Prostate gland (tissue), 2 donors: ENCODE results near the gene CDC42. TPM values are rescaled to one million over a fixed set of nuclear protein-coding genes. Genes with fewer than 3 reads are reported as not detected.

Experiments used
- DNase-seq: peaks from one replicate; pipeline ENCODE4 v3.0.0-alpha.2; 2019; ENCODE audit warnings: low spot score
- H3K27ac ChIP-seq, 2 donors: fragments of 200-600 bp; sonication (generic); 2 replicates each; pipeline ENCODE4 v1.5.1; 2017 to 2019
- H3K27me3 ChIP-seq: fragments of 200-600 bp; sonication (generic); replicated peaks from 2 replicates; pipeline ENCODE4 v1.5.1; 2019; ENCODE audit not compliant: insufficient read depth
- H3K36me3 ChIP-seq, 2 donors: fragments of 200-600 bp; sonication (generic); 1 replicate in 1 of 2; 2 replicates in 1 of 2; pipeline versions ENCODE4 v1.5.1 to v1.8.1; 2017 to 2019
- H3K4me1 ChIP-seq: fragments of 200-600 bp; sonication (generic); replicated peaks from 2 replicates; pipeline ENCODE4 v1.5.1; 2019
- H3K4me3 ChIP-seq, 2 donors: fragments of 200-600 bp; sonication (generic); 2 replicates each; pipeline ENCODE4 v1.5.1; 2017 to 2019
- H3K9me3 ChIP-seq: fragments of 200-600 bp; sonication (generic); 2 replicates; pipeline ENCODE4 v1.5.1; 2017
- CTCF ChIP-seq, 4 experiments: fragments of 200-600 bp in 2 of 4; fragments of 450-650 bp in 2 of 4; sonication (generic) in 2 of 4; IDR thresholded peaks; 1 replicate in 3 of 4; 2 replicates in 1 of 4; pipeline ENCODE4 v1.5.1; 2016 to 2019; ENCODE audit warnings: antibody characterized with exemption in 4 of 4, mild to moderate bottlenecking in 2 of 4, moderate library complexity in 2 of 4
- POLR2A ChIP-seq: fragments of 450-650 bp; IDR thresholded peaks from one replicate; pipeline ENCODE4 v1.6.1; 2016; ENCODE audit warnings: antibody characterized with exemption, mild to moderate bottlenecking
- POLR2AphosphoS5 ChIP-seq: sonication (generic); formaldehyde crosslinking; IDR thresholded peaks from one replicate; pipeline ENCODE4 v1.6.1; 2017; ENCODE audit warnings: antibody characterized with exemption
- WGBS: methylation state at CpG from one replicate; pipeline ENCODE4 v1.1.5; 2018; 5-methylcytosine and 5-hydroxymethylcytosine counted together
- intact Hi-C: fragments of 100-400 bp; cut with DNase I; formaldehyde crosslinking; loops from one replicate; pipeline ENCODE4 v1.14.2; 2022
- total RNA-seq, 2 donors: library from RNA; depleted of rRNA; stranded (reverse); fragments of >200 nt; gene quantifications; one replicate each; pipeline ENCODE4 v1.1.0, GENCODE V29; 2016

The CDC42 gene
- total RNA-seq, 2 donors from 2014 or later: 164 to 182 TPM

GRCh38 chr1:22078133-22078532 lies 25.6 kb downstream of the CDC42 start:
- no peak overlapping the region for H3K4me3 ChIP-seq
- intact Hi-C loops: no loop called here
- 66% methylated on average over 2 of the region's 2 CpGs for WGBS
- H3K4me1 ChIP-seq: no peaks in the 10 kb centered on the region
- H3K9me3 ChIP-seq: no peaks in the 10 kb centered on the region
- no peak overlapping the region for H3K27ac ChIP-seq
- H3K27me3 ChIP-seq: no peaks in the 10 kb centered on the region
- no peaks in the 10 kb centered on the region for H3K36me3 ChIP-seq
- no peak for DNase-seq
- TF ChIP-seq POLR2AphosphoS5 (no peak), CTCF (IDR thresholded peaks at IDR 0.05) (no peak), POLR2A (no peak)

- H3K27me3 ChIP-seq: no peaks in the 10 kb centered on the region
- 82% methylated on average over 2 of the region's 2 CpGs for WGBS
- no peak for TF ChIP-seq CTCF (IDR thresholded peaks at IDR 0.05)
- TF ChIP-seq POLR2AphosphoS5: no peak
- no peak for TF ChIP-seq POLR2A
- H3K27ac ChIP-seq: no peak overlapping the region
- H3K36me3 ChIP-seq: no peaks in the 10 kb centered on the region
- intact Hi-C loops: no loop called here
- H3K4me3 ChIP-seq: no peak overlapping the region
- DNase-seq: no peak
- no peaks in the 10 kb centered on the region for H3K4me1 ChIP-seq
- no peaks in the 10 kb centered on the region for H3K9me3 ChIP-seq
Observed at GRCh38 chr1:22080191-22080590, 27.7 kb downstream of the CDC42 start.

- Histone ChIP-seq H3K4me3 (no peak overlapping the region), H3K27me3 (no peaks in the 10 kb centered on the region), H3K9me3 (no peaks in the 10 kb centered on the region), H3K36me3 (peaks cover 0 to 3% of the 10 kb centered on the region in 2 donors), H3K4me1 (peaks cover 3% of the 10 kb centered on the region), H3K27ac (no peak overlapping the region)
- DNase-seq: no peak
- no peak for TF ChIP-seq CTCF (IDR thresholded peaks at IDR 0.05)
- TF ChIP-seq POLR2AphosphoS5: no peak
- TF ChIP-seq POLR2A: no peak
- WGBS: 40% methylated on average over 2 of the region's 2 CpGs
- intact Hi-C loops: no loop called here
Observed at GRCh38 chr1:22088331-22088730, 35.8 kb downstream of the CDC42 start.

GRCh38 chr1:22089134-22089571 lies 36.6 kb downstream of the CDC42 start:
- no peak overlapping the region for H3K27ac ChIP-seq
- WGBS: 58% methylated on average over 3 of the region's 3 CpGs
- no peaks in the 10 kb centered on the region for H3K27me3 ChIP-seq
- DNase-seq: no peak
- intact Hi-C loops: no loop called here
- no peak for TF ChIP-seq POLR2AphosphoS5
- TF ChIP-seq POLR2A: no peak
- no peak for TF ChIP-seq CTCF (IDR thresholded peaks at IDR 0.05)
- H3K4me1 ChIP-seq: peaks cover 3% of the 10 kb centered on the region
- peaks cover 0 to 3% of the 10 kb centered on the region in 2 donors for H3K36me3 ChIP-seq
- H3K9me3 ChIP-seq: no peaks in the 10 kb centered on the region
- no peak overlapping the region for H3K4me3 ChIP-seq

- intact Hi-C loops: no loop called here
- no peak overlapping the region for H3K4me3 ChIP-seq
- TF ChIP-seq CTCF (IDR thresholded peaks at IDR 0.05) (no peak), POLR2AphosphoS5 (no peak), POLR2A (no peak)
- H3K36me3 ChIP-seq: peaks cover 0 to 3% of the 10 kb centered on the region in 2 donors
- peaks cover 3% of the 10 kb centered on the region for H3K4me1 ChIP-seq
- no peaks in the 10 kb centered on the region for H3K27me3 ChIP-seq
- no peak overlapping the region for H3K27ac ChIP-seq
- WGBS: 16% methylated on average over 6 of the region's 6 CpGs
- DNase-seq: no peak
- no peaks in the 10 kb centered on the region for H3K9me3 ChIP-seq
Observed at GRCh38 chr1:22089787-22090186, 37.3 kb downstream of the CDC42 start.
